K562 (cell line): ENCODE measurements around the gene SSU72. TPM values are rescaled to one million over a fixed set of nuclear protein-coding genes. Genes with fewer than 3 reads are reported as not detected.

Source experiments
- ATF7 ChIP-seq: fragments of 450-650 bp; IDR thresholded peaks from 2 replicates; pipeline ENCODE4 v1.7.1; 2014; ENCODE audit warnings: mild to moderate bottlenecking, moderate library complexity
- BCOR ChIP-seq: fragments of 450-650 bp; IDR thresholded peaks from 2 replicates; pipeline ENCODE4 v1.6.1; 2016
- CCAR2 ChIP-seq: fragments of 200-400 bp; formaldehyde crosslinking; IDR thresholded peaks from 2 replicates; pipeline ENCODE4 v1.6.1; 2017; ENCODE audit warnings: mild to moderate bottlenecking, low read depth, low read length
- CHD1 ChIP-seq: fragments of 200-600 bp; sonication (generic); IDR thresholded peaks from one replicate; pipeline ENCODE4 v1.6.1; 2012; ENCODE audit warnings: mild to moderate bottlenecking, moderate library complexity, low read length, inconsistent platforms
- DPF2 ChIP-seq: fragments of 450-650 bp; IDR thresholded peaks from 2 replicates; pipeline ENCODE4 v1.6.1; 2016
- EWSR1 ChIP-seq: fragments of 450-650 bp; IDR thresholded peaks from 2 replicates; pipeline ENCODE4 v1.6.1; 2018; ENCODE audit warnings: borderline replicate concordance, mild to moderate bottlenecking, low read depth, moderate library complexity; ENCODE audit not compliant: partially characterized antibody
- NBN ChIP-seq: fragments of 450-650 bp; IDR thresholded peaks from 2 replicates; pipeline ENCODE4 v1.6.1; 2016; ENCODE audit warnings: low read depth, mild to moderate bottlenecking
- NUFIP1 ChIP-seq: fragments of 450-650 bp; IDR thresholded peaks from 2 replicates; pipeline ENCODE4 v1.6.1; 2018; ENCODE audit not compliant: partially characterized antibody
- SETDB1 ChIP-seq: IDR thresholded peaks from one replicate; pipeline ENCODE4 v1.6.1; 2012; ENCODE audit warnings: low read length, control low read depth, inconsistent platforms
- SMARCA4 ChIP-seq: fragments of 450-650 bp; IDR thresholded peaks from 2 replicates; pipeline ENCODE4 v1.6.1; 2016
- SMARCA5 ChIP-seq: fragments of 450-650 bp; IDR thresholded peaks from 2 replicates; pipeline ENCODE4 v1.6.1; 2016
- SNIP1 ChIP-seq: fragments of 450-650 bp; IDR thresholded peaks from 2 replicates; pipeline ENCODE4 v1.7.1; 2017; ENCODE audit warnings: low read depth, mild to moderate bottlenecking
- XRCC3 ChIP-seq: fragments of 450-650 bp; IDR thresholded peaks from 2 replicates; pipeline ENCODE4 v1.6.1; 2017; ENCODE audit warnings: mild to moderate bottlenecking, moderate library complexity
- ZBTB1 ChIP-seq: sonication (generic); formaldehyde crosslinking; IDR thresholded peaks from 2 replicates; pipeline ENCODE4 v1.8.1; 2023; ENCODE audit warnings: missing genetic modification reagents, low read depth, mild to moderate bottlenecking, borderline replicate concordance
- ZNF12 ChIP-seq: sonication (generic); formaldehyde crosslinking; IDR thresholded peaks from 2 replicates; pipeline ENCODE4 v1.4.0; 2020; ENCODE audit warnings: mild to moderate bottlenecking, missing genetic modification reagents
- ZNF232 ChIP-seq: sonication (generic); formaldehyde crosslinking; IDR thresholded peaks from 2 replicates; pipeline ENCODE4 v1.8.0; 2022; ENCODE audit warnings: mild to moderate bottlenecking, missing genetic modification reagents
- ZNF584 ChIP-seq: fragments of 200-800 bp; sonication (Bioruptor generic); IDR thresholded peaks from 2 replicates; pipeline ENCODE4 v1.6.1; 2016; ENCODE audit warnings: low read depth, mild to moderate bottlenecking, missing genetic modification characterization, missing compliant biosample characterization
- polyA plus RNA-seq, 8 experiments: library from polyadenylated mRNA; depleted of rRNA in 4 of 8; stranded (reverse) in 5 of 8; unstranded in 3 of 8; fragments of >200 nt; fragmentation: Nextera tagmentation in 2 of 8; fragmentation: Illumina TruSeq in 1 of 8; extraction: Ambion mirVana in 2 of 8; extraction: Trizol in 1 of 8; gene quantifications; 2 replicates each; pipeline versions ENCODE4 v1.2.1 to v1.2.3, GENCODE V29; 2011 to 2014; ENCODE audit warnings: inconsistent platforms in 1 of 8, missing spikeins in 1 of 8
- total RNA-seq, 7 experiments: library from RNA; depleted of rRNA in 6 of 7; stranded (reverse); fragments of >200 nt in 6 of 7; fragmentation: Illumina TruSeq in 2 of 7; extraction: Trizol in 2 of 7; gene quantifications; 2 replicates each; pipeline versions ENCODE4 v1.2.1 to v1.2.3, GENCODE V29; 2011 to 2021; ENCODE audit warnings: low replicate concordance in 1 of 7
- TF ChIP-seq, protein P1 (sequence below): fragments of 450-650 bp; conservative IDR thresholded peaks from 2 replicates; pipeline ENCODE4 v1.6.1; 2016; ENCODE audit warnings: missing genetic modification characterization, low read depth, mild to moderate bottlenecking, control low read depth, missing compliant biosample characterization
- TF ChIP-seq, protein P2 (sequence below): fragments of 450-650 bp; IDR thresholded peaks from 2 replicates; pipeline ENCODE4 v1.6.1; 2016; ENCODE audit warnings: mild to moderate bottlenecking
- TF ChIP-seq, protein P3 (sequence below), 2 experiments: fragments of 450-650 bp in 1 of 2; IDR thresholded peaks; 2 replicates each; pipeline ENCODE4 v1.6.1; 2011 to 2017; ENCODE audit warnings: low read depth in 2 of 2, antibody characterized with exemption in 1 of 2, borderline replicate concordance in 1 of 2, low read length in 1 of 2, mild to moderate bottlenecking in 1 of 2, mixed read lengths in 1 of 2; ENCODE audit not compliant: control insufficient read depth in 1 of 2
- TF ChIP-seq, protein P4 (sequence below): fragments of 450-650 bp; formaldehyde crosslinking; conservative IDR thresholded peaks from 2 replicates; pipeline ENCODE4 v1.4.0; 2022; ENCODE audit warnings: mild to moderate bottlenecking, missing genetic modification characterization

The SSU72 gene
- total and polyA plus RNA-seq, 9 of the 15 experiments (the other 6 are each of a cell fraction or from before 2014, with no cell fraction given) = 70.8 to 201 (median 94.6) TPM

DNA sequence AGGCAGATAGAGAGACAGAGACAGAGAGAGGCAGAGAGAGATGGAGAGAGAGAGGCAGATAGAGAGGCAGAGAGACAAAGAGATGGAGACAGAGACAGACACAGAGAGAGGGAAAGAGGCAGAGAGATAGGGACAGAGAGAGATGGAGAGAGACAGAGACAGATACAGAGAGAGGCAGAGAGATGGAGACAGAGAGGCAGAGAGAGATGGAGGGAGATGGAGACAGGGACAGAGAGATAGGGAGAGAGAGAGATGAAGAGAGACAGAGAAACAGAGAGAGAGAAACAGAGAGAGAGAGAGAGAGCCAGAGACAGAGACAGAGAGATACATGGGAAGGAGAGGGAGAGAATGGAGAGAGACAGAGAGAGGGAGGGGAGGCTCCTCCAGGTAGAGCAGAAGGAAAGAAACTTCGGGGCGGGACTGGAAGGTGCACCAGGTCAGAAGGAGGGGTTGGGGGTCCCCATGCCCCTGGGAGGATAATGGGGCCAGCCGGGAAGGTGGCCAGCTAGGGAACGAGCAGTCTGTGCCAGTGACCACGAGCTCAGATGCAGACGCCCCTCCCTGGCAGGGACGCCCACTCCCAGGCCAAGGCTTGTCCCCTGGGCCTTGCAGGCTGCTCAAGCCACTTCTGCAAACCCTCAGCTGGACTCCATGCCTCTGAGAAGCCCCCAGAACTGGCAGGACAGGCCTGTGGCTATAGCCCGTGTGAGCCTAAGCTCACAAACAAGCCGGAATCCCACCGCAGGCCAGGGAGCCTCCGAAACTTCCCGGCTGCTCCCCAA lies 22.0 kb upstream of the SSU72 start (continued):
- TF ChIP-seq DPF2 (peak; percentile 27; the same call in 1 of the 2 replicates), EWSR1 (no peak), CCAR2 (no peak), NBN (peak; percentile 48; the same call in 1 of the 2 replicates), ZNF232 (no peak), CHD1 (no peak), ZBTB1 (CRISPR knock-in tag) (0 out of 2 replicates have a peak, but pooled peaks have one; percentile 16), SMARCA4 (no peak), ATF7 (no peak), SMARCA5 (0 out of 2 replicates have a peak, but pooled peaks have one; percentile 14), ZNF584 (CRISPR knock-in tag) (no peak), SETDB1 (no peak), XRCC3 (no peak), ZNF12 (no peak), NUFIP1 (no peak), BCOR (peak; percentile 65; the same call in 1 of the 2 replicates), SNIP1 (no peak)
- TF ChIP-seq, protein P1, sequence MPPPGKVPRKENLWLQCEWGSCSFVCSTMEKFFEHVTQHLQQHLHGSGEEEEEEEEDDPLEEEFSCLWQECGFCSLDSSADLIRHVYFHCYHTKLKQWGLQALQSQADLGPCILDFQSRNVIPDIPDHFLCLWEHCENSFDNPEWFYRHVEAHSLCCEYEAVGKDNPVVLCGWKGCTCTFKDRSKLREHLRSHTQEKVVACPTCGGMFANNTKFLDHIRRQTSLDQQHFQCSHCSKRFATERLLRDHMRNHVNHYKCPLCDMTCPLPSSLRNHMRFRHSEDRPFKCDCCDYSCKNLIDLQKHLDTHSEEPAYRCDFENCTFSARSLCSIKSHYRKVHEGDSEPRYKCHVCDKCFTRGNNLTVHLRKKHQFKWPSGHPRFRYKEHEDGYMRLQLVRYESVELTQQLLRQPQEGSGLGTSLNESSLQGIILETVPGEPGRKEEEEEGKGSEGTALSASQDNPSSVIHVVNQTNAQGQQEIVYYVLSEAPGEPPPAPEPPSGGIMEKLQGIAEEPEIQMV (tag) = no peak
- TF ChIP-seq, protein P2, sequence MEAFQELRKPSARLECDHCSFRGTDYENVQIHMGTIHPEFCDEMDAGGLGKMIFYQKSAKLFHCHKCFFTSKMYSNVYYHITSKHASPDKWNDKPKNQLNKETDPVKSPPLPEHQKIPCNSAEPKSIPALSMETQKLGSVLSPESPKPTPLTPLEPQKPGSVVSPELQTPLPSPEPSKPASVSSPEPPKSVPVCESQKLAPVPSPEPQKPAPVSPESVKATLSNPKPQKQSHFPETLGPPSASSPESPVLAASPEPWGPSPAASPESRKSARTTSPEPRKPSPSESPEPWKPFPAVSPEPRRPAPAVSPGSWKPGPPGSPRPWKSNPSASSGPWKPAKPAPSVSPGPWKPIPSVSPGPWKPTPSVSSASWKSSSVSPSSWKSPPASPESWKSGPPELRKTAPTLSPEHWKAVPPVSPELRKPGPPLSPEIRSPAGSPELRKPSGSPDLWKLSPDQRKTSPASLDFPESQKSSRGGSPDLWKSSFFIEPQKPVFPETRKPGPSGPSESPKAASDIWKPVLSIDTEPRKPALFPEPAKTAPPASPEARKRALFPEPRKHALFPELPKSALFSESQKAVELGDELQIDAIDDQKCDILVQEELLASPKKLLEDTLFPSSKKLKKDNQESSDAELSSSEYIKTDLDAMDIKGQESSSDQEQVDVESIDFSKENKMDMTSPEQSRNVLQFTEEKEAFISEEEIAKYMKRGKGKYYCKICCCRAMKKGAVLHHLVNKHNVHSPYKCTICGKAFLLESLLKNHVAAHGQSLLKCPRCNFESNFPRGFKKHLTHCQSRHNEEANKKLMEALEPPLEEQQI = no peak
- TF ChIP-seq, protein P3, sequence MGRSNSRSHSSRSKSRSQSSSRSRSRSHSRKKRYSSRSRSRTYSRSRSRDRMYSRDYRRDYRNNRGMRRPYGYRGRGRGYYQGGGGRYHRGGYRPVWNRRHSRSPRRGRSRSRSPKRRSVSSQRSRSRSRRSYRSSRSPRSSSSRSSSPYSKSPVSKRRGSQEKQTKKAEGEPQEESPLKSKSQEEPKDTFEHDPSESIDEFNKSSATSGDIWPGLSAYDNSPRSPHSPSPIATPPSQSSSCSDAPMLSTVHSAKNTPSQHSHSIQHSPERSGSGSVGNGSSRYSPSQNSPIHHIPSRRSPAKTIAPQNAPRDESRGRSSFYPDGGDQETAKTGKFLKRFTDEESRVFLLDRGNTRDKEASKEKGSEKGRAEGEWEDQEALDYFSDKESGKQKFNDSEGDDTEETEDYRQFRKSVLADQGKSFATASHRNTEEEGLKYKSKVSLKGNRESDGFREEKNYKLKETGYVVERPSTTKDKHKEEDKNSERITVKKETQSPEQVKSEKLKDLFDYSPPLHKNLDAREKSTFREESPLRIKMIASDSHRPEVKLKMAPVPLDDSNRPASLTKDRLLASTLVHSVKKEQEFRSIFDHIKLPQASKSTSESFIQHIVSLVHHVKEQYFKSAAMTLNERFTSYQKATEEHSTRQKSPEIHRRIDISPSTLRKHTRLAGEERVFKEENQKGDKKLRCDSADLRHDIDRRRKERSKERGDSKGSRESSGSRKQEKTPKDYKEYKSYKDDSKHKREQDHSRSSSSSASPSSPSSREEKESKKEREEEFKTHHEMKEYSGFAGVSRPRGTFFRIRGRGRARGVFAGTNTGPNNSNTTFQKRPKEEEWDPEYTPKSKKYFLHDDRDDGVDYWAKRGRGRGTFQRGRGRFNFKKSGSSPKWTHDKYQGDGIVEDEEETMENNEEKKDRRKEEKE (IDR thresholded peaks at IDR 0.05; ENCODE audit: borderline replicate concordance in 1 of 2, control insufficient read depth in 1 of 2, low read depth in 2 of 2, low read length in 1 of 2) = 0 out of 4 replicates have a peak, but pooled peaks of 1 of the 2 experiments have one; percentile 6
- TF ChIP-seq, protein P4, sequence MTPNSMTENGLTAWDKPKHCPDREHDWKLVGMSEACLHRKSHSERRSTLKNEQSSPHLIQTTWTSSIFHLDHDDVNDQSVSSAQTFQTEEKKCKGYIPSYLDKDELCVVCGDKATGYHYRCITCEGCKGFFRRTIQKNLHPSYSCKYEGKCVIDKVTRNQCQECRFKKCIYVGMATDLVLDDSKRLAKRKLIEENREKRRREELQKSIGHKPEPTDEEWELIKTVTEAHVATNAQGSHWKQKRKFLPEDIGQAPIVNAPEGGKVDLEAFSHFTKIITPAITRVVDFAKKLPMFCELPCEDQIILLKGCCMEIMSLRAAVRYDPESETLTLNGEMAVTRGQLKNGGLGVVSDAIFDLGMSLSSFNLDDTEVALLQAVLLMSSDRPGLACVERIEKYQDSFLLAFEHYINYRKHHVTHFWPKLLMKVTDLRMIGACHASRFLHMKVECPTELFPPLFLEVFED (CRISPR knock-in tag) = 0 out of 2 replicates have a peak, but pooled peaks have one; percentile 21
